ENCODE results near the gene DNAJC7.

Gene DNAJC7

GRCh38 chr17:42016941-42017865, at the start of gene DNAJC7:
Gene DNAJC7, minus strand, starts transcription at chr17:42017439. Its CDS starts 23 bp downstream, at chr17:42017416.
- peak; percentile 81 to 83 for DNase-seq (ENCODE audit: low read depth in 2 of 2)

- no peak for DNase-seq (ENCODE audit: low read depth in 2 of 2)
Observed at GRCh38 chr17:42065201-42065600, 48.0 kb upstream of the DNAJC7 start.

- DNase-seq (ENCODE audit: low read depth in 2 of 2): no peak
Observed at GRCh38 chr17:42062681-42063080, 45.4 kb upstream of the DNAJC7 start.

- no peak for DNase-seq (ENCODE audit: low read depth in 2 of 2)
Observed at GRCh38 chr17:42061646-42062487, 44.6 kb upstream of the DNAJC7 start.

- no peak for DNase-seq (ENCODE audit: low read depth in 2 of 2)
Observed at GRCh38 chr17:42060231-42060630, 43.0 kb upstream of the DNAJC7 start.

GRCh38 chr17:42059815-42060214, 42.6 kb upstream of the DNAJC7 start:
- DNase-seq (ENCODE audit: low read depth in 2 of 2): no peak

GRCh38 chr17:42058063-42058462, 40.8 kb upstream of the DNAJC7 start:
- DNase-seq (ENCODE audit: low read depth in 2 of 2): no peak

- DNase-seq (ENCODE audit: low read depth in 2 of 2): no peak
Observed at GRCh38 chr17:42056635-42057034, 39.4 kb upstream of the DNAJC7 start.

- no peak for DNase-seq (ENCODE audit: low read depth in 2 of 2)
Observed at GRCh38 chr17:42055496-42055895, 38.3 kb upstream of the DNAJC7 start.

- DNase-seq (ENCODE audit: low read depth in 2 of 2): no peak
Observed at GRCh38 chr17:42055027-42055426, 37.8 kb upstream of the DNAJC7 start.

GRCh38 chr17:42053731-42054500, 36.7 kb upstream of the DNAJC7 start:
- no peak for DNase-seq (ENCODE audit: low read depth in 2 of 2)

- no peak for DNase-seq (ENCODE audit: low read depth in 2 of 2)
Observed at GRCh38 chr17:42052346-42052877, 35.2 kb upstream of the DNAJC7 start.

- DNase-seq (ENCODE audit: low read depth in 2 of 2): no peak
Observed at GRCh38 chr17:42051645-42052044, 34.4 kb upstream of the DNAJC7 start.

GRCh38 chr17:42051013-42051400, 33.8 kb upstream of the DNAJC7 start:
- no peak for DNase-seq (ENCODE audit: low read depth in 2 of 2)

- DNase-seq (ENCODE audit: low read depth in 2 of 2): peak in 1 of 2 donors; percentile 28
Observed at GRCh38 chr17:42050393-42051012, 33.3 kb upstream of the DNAJC7 start, which contains the start of gene C17orf113. Gene C17orf113, minus strand, starts transcription at chr17:42050601. Its CDS starts 7,225 bp downstream, at chr17:42043376.

GRCh38 chr17:42049834-42050392, 32.7 kb upstream of the DNAJC7 start:
- no peak for DNase-seq (ENCODE audit: low read depth in 2 of 2)

- no peak for DNase-seq (ENCODE audit: low read depth in 2 of 2)
Observed at GRCh38 chr17:42047343-42047742, 30.1 kb upstream of the DNAJC7 start.

- no peak for DNase-seq (ENCODE audit: low read depth in 2 of 2)
Observed at GRCh38 chr17:42045719-42046118, 28.5 kb upstream of the DNAJC7 start.

- no peak for DNase-seq (ENCODE audit: low read depth in 2 of 2)
Observed at GRCh38 chr17:42042598-42043319, 25.5 kb upstream of the DNAJC7 start.

- no peak for DNase-seq (ENCODE audit: low read depth in 2 of 2)
Observed at GRCh38 chr17:42041619-42042018, 24.4 kb upstream of the DNAJC7 start.
